Placental pericyte (primary cell): Measurements from ENCODE around the gene OR5AL1. TPM values are rescaled to one million over a fixed set of nuclear protein-coding genes. Genes with fewer than 3 reads are reported as not detected.

ENCODE experiments used
- total RNA-seq: library from RNA; depleted of rRNA; stranded (reverse); fragments of >200 nt; gene quantifications from 2 replicates; pipeline ENCODE4 v1.2.3, GENCODE V29; 2012

Gene OR5AL1
- not detected in 2 replicates for total RNA-seq

GRCh38 chr11:56412396-56412795, at the start of gene OR5AL1:
OR5AL1 (plus strand) TSS chr11:56412696.

GRCh38 chr11:56375324-56375723, 37.2 kb upstream of the OR5AL1 start, which contains the start of gene OR8U1:
OR8U1 (plus strand) TSS chr11:56375624; CDS start chr11:56375624, 0 bp downstream.

Other genes with a start within 250 kb of the OR5AL1 start
- gene OR5J2, start 236.1 kb upstream of the OR5AL1 start, total RNA-seq, result not detected in 2 replicates
- gene OR5T2, start 178.4 kb upstream of the OR5AL1 start, total RNA-seq, result not detected in 2 replicates
- not detected in 2 replicates for gene OR5T3, start 160.4 kb upstream of the OR5AL1 start, total RNA-seq
- not detected in 2 replicates for gene OR5T1, start 138.5 kb upstream of the OR5AL1 start, total RNA-seq
- not detected in 2 replicates for gene OR8H1, start 120.4 kb upstream of the OR5AL1 start, total RNA-seq
- gene OR8K3, start 97.6 kb upstream of the OR5AL1 start, total RNA-seq, result not detected in 2 replicates
- gene OR8K1, start 66.7 kb upstream of the OR5AL1 start, total RNA-seq, result not detected in 2 replicates
- gene OR8J1, start 58.4 kb upstream of the OR5AL1 start, total RNA-seq, result not detected in 2 replicates
- not detected in 2 replicates for gene OR8U1, start 37.1 kb upstream of the OR5AL1 start, total RNA-seq
- not detected in 2 replicates for gene OR5M3, start 60.7 kb downstream of the OR5AL1 start, total RNA-seq
- not detected in 2 replicates for gene OR5M8, start 78.7 kb downstream of the OR5AL1 start, total RNA-seq
- not detected in 2 replicates for gene OR5M11, start 130.6 kb downstream of the OR5AL1 start, total RNA-seq
- gene OR5M10, start 165.0 kb downstream of the OR5AL1 start, total RNA-seq, result not detected in 2 replicates
- gene OR5M1, start 202.2 kb downstream of the OR5AL1 start, total RNA-seq, result not detected in 2 replicates
- not detected in 2 replicates for gene OR5AP2, start 229.7 kb downstream of the OR5AL1 start, total RNA-seq